NCI-H1694 treated with DMSO at 0.1 percent for 48 hours (cell line): ENCODE measurements around the gene KMT2A.
"Not testable (repeated sequence)": the region's sequence is repeated elsewhere in the genome, so short reads cannot be mapped to it uniquely, and the experiment has no call there.

ENCODE experiments used
- DNase-seq: peaks from one replicate; lab custom pipeline; 2025; lab: John Stamatoyannopoulos, UW

KMT2A gene

GRCh38 chr11:118435290-118435892, 901 bp upstream of the KMT2A start:
- DNase-seq: peak; percentile 39

GRCh38 chr11:118436639-118437207, 431 bp downstream of the KMT2A start:
- no peak for DNase-seq

GRCh38 chr11:118437208-118438125, 1.2 kb downstream of the KMT2A start:
- no peak for DNase-seq

- DNase-seq: no peak
Observed at GRCh38 chr11:118438314-118438931, 2.1 kb downstream of the KMT2A start.

- no peak for DNase-seq
Observed at GRCh38 chr11:118439646-118440045, 3.4 kb downstream of the KMT2A start.

- no peak for DNase-seq
Observed at GRCh38 chr11:118441770-118442275, 5.5 kb downstream of the KMT2A start.

GRCh38 chr11:118442301-118442700, 6.0 kb downstream of the KMT2A start:
- DNase-seq: no peak

- DNase-seq: no peak
Observed at GRCh38 chr11:118442908-118443589, 6.8 kb downstream of the KMT2A start.

- no peak for DNase-seq
Observed at GRCh38 chr11:118443590-118444218, 7.4 kb downstream of the KMT2A start.

- DNase-seq: no peak
Observed at GRCh38 chr11:118447423-118447822, 11.1 kb downstream of the KMT2A start.

- DNase-seq: no peak
Observed at GRCh38 chr11:118448294-118448693, 12.0 kb downstream of the KMT2A start.

GRCh38 chr11:118449316-118449918, 13.1 kb downstream of the KMT2A start:
- DNase-seq: no peak

- DNase-seq: no peak
Observed at GRCh38 chr11:118450451-118450850, 14.2 kb downstream of the KMT2A start.

- DNase-seq: no peak
Observed at GRCh38 chr11:118462178-118462577, 25.9 kb downstream of the KMT2A start.

- not testable (repeated sequence) for DNase-seq
Observed at GRCh38 chr11:118468968-118469367, 32.7 kb downstream of the KMT2A start.

GRCh38 chr11:118471030-118471429, 34.7 kb downstream of the KMT2A start:
- no peak for DNase-seq

- DNase-seq: no peak
Observed at GRCh38 chr11:118473537-118473936, 37.2 kb downstream of the KMT2A start.

- DNase-seq: no peak
Observed at GRCh38 chr11:118476676-118477075, 40.4 kb downstream of the KMT2A start.

GRCh38 chr11:118481238-118481637, 44.9 kb downstream of the KMT2A start:
- DNase-seq: not testable (repeated sequence)

- no peak for DNase-seq
Observed at GRCh38 chr11:118484405-118484804, 48.1 kb downstream of the KMT2A start.

- no peak for DNase-seq
Observed at GRCh38 chr11:118485273-118485672, 49.0 kb downstream of the KMT2A start.
